B cell (primary cell): Measurements from ENCODE around the gene LIX1. TPM values are rescaled to one million over a fixed set of nuclear protein-coding genes. Genes with fewer than 3 reads are reported as not detected.

Experiments
- ATAC-seq: fragments of 200-7000 bp; cut with Tn5 transposase; one replicate; pipeline ENCODE4 v1.10.0; 2021; ENCODE audit warnings: low read depth, mild to moderate bottlenecking, moderate number of reproducible peaks, moderate library complexity
- CTCF ChIA-PET: fragments of 350-600 bp; sonication (Branson Sonifier 250); formaldehyde crosslinking; loops from one replicate; lab custom pipeline; 2021; ENCODE audit warnings: antibody characterized with exemption, inconsistent platforms; lab: Charles Lee
- POLR2A ChIA-PET: fragments of 350-600 bp; sonication (Branson Sonifier 250); formaldehyde crosslinking; loops from one replicate; lab custom pipeline; 2021; ENCODE audit warnings: antibody characterized with exemption; lab: Charles Lee
- DNase-seq: peaks from one replicate; pipeline ENCODE4 v3.0.0; 2013
- H2AFZ ChIP-seq: 2 replicates; pipeline ENCODE4 v1.6.1; 2012; ENCODE audit warnings: mild to moderate bottlenecking, low read depth, low read length; ENCODE audit not compliant: insufficient read depth, poor library complexity, severe bottlenecking
- H3K27ac ChIP-seq, 2 donors: 1 replicate in 1 of 2; 2 replicates in 1 of 2; pipeline ENCODE4 v1.5.1; 2012 to 2013; ENCODE audit warnings: low read length in 2 of 2, mild to moderate bottlenecking in 2 of 2, moderate library complexity in 1 of 2
- H3K27me3 ChIP-seq, 4 experiments: fragments of 200-600 bp in 1 of 4; sonication (generic) in 1 of 4; replicated peaks in 1 of 4; 1 replicate in 2 of 4; 2 replicates in 2 of 4; pipeline versions ENCODE4 v1.6.1 to v1.7.0; 2013 to 2016; ENCODE audit warnings: low read length in 3 of 4, mild to moderate bottlenecking in 2 of 4, mixed read lengths in 1 of 4, moderate library complexity in 1 of 4; ENCODE audit not compliant: insufficient read depth in 4 of 4, control insufficient read depth in 3 of 4; ENCODE audit errors: control extremely low read depth in 1 of 4
- H3K36me3 ChIP-seq, 2 experiments: replicated peaks in 1 of 2; 1 replicate in 1 of 2; 2 replicates in 1 of 2; pipeline versions ENCODE4 v1.6.1 to v1.7.1; 2013; ENCODE audit warnings: low read length in 1 of 2; ENCODE audit not compliant: insufficient read depth in 2 of 2, control insufficient read depth in 1 of 2; ENCODE audit errors: control extremely low read depth in 1 of 2, extremely low read depth in 1 of 2
- H3K4me1 ChIP-seq, 2 donors: fragments of 200-600 bp in 1 of 2; sonication (generic) in 1 of 2; 1 replicate in 1 of 2; 2 replicates in 1 of 2; pipeline versions ENCODE4 v1.5.1 to v1.6.1; 2013 to 2017; ENCODE audit warnings: low read length in 2 of 2; ENCODE audit not compliant: control insufficient read depth in 2 of 2, insufficient read depth in 2 of 2
- H3K4me2 ChIP-seq: replicated peaks from 2 replicates; pipeline ENCODE3; 2012; ENCODE audit warnings: mild to moderate bottlenecking, low read depth, low read length; ENCODE audit not compliant: poor library complexity, severe bottlenecking
- H3K4me3 ChIP-seq, 5 experiments: fragments of 200-600 bp in 1 of 5; sonication (generic) in 1 of 5; 1 replicate in 3 of 5; 2 replicates in 2 of 5; pipeline versions ENCODE4 v1.5.1 to v1.7.0; 2011 to 2016; ENCODE audit warnings: low read length in 4 of 5, mild to moderate bottlenecking in 4 of 5, low read depth in 2 of 5, control low read depth in 1 of 5, moderate library complexity in 1 of 5; ENCODE audit not compliant: insufficient read depth in 1 of 5; ENCODE audit errors: control extremely low read depth in 1 of 5, extremely low read depth in 1 of 5
- H3K79me2 ChIP-seq: fragments of 200-600 bp; sonication (generic); one replicate; pipeline ENCODE4 v1.6.0; 2016; ENCODE audit warnings: low read length; ENCODE audit not compliant: control insufficient read depth, insufficient read depth
- H3K9ac ChIP-seq: fragments of 200-600 bp; sonication (generic); 2 replicates; pipeline ENCODE4 v1.6.1; 2017; ENCODE audit warnings: mild to moderate bottlenecking, low read length, moderate library complexity
- H3K9me3 ChIP-seq, 3 donors: one replicate each; pipeline versions ENCODE4 v1.6.1 to v1.7.1; 2013; ENCODE audit warnings: low read length in 2 of 3; ENCODE audit not compliant: control insufficient read depth in 2 of 3, insufficient read depth in 1 of 3; ENCODE audit errors: control extremely low read depth in 1 of 3
- H4K20me1 ChIP-seq: 2 replicates; pipeline ENCODE4 v1.6.0; 2012; ENCODE audit warnings: mild to moderate bottlenecking, low read length; ENCODE audit not compliant: insufficient read depth, control insufficient read depth, poor library complexity, severe bottlenecking
- H3K27ac Mint-ChIP-seq: one replicate; pipeline ENCODE4 v1.8.0; 2021; ENCODE audit warnings: mixed read lengths
- H3K27me3 Mint-ChIP-seq: one replicate; pipeline ENCODE4 v1.8.0; 2021; ENCODE audit warnings: mixed read lengths
- H3K4me1 Mint-ChIP-seq: one replicate; pipeline ENCODE4 v1.8.0; 2021; ENCODE audit warnings: mixed read lengths
- H3K4me3 Mint-ChIP-seq: one replicate; pipeline ENCODE4 v1.8.0; 2021; ENCODE audit warnings: mixed read lengths
- H3K9me3 Mint-ChIP-seq: one replicate; pipeline ENCODE4 v1.8.0; 2022; ENCODE audit warnings: mixed read lengths; ENCODE audit not compliant: insufficient read depth
- EZH2 ChIP-seq: IDR thresholded peaks from 2 replicates; pipeline ENCODE4 v1.6.1; 2012; ENCODE audit warnings: borderline replicate concordance, low read depth, mild to moderate bottlenecking, moderate library complexity, low read length; ENCODE audit not compliant: insufficient read depth, poor library complexity, severe bottlenecking
- WGBS: methylation state at CpG from one replicate; pipeline ENCODE4 v1.1.5; 2013; ENCODE audit warnings: missing lambda C conversion rate; ENCODE audit not compliant: insufficient coverage; 5-methylcytosine and 5-hydroxymethylcytosine counted together
- intact Hi-C: fragments of 100-400 bp; cut with micrococcal nuclease; formaldehyde crosslinking; loops from one replicate; pipeline ENCODE4 v1.10.0; 2022
- polyA plus RNA-seq: library from polyadenylated mRNA; depleted of rRNA; stranded (reverse); fragments of >200 nt; gene quantifications from 2 replicates; pipeline ENCODE4 v1.2.3, GENCODE V29; 2012
- total RNA-seq, 2 donors: library from RNA; stranded (reverse); fragments of 120-200 nt in 1 of 2; gene quantifications; 1 replicate in 1 of 2; 2 replicates in 1 of 2; pipeline versions ENCODE4 v1.2.3 to v1.2.4, GENCODE V29; 2013 to 2022
- TF ChIP-seq, protein P1 (sequence below): fragments of 200-600 bp; IDR thresholded peaks from one replicate; pipeline ENCODE4 v1.8.0; 2022; ENCODE audit warnings: antibody characterized with exemption, mild to moderate bottlenecking

Gene LIX1
- total and polyA plus RNA-seq, 2 donors (not counting 1 experiment from before 2014, with no cell fraction given) = not detected

DNA sequence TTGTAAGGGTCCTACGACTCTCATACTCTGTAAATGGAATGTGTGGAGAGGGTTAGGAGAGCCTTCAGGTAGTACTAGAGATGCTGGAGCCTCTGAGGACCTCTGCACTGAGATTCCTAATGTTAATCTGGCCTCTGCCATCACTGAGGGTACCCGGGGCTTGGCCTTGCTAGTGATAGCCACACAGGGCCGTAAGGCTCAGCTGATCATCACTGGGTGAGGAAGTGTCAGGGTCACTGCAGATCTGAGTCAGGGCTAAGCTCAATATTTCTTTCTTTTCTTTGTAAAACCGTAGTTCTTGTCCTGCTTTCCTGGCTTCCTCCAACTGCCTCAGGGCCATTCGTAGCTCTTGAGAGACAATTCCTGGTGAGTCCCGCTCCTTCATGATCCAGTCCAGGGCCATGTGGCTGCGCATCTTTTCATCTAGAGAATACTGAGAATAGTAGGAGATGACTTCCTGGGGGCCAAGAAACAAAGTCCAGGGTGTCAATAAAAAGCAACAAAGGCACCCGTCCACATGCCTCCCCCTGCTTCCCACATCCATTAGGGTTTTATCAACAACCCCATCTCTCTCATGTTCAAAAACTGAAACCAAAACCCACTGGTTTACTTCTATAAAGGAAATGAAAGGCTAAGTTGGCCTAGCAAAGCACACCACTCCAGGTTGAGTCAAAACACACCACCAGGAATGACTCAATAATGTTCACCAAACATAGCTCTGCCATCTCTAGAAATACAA is 47.7 kb downstream of the LIX1 start:
- H3K4me3 ChIP-seq = no peak overlapping the region
- POLR2A ChIA-PET = no interaction called here
- H2AFZ ChIP-seq = peak overlapping the region; percentile 6
- Mint-ChIP-seq H3K27ac (no peak overlapping the region), H3K4me3 (no peak overlapping the region), H3K9me3 (no peaks in the 10 kb centered on the region), H3K27me3 (no peaks in the 10 kb centered on the region), H3K4me1 (peaks cover 6% of the 10 kb centered on the region)
- ATAC-seq (no peak), DNase-seq (no peak)
- H3K27me3 ChIP-seq = no peaks in the 10 kb centered on the region
- WGBS = 88% methylated on average over 3 of the region's 8 CpGs
- no peak overlapping the region for H3K4me2 ChIP-seq
- H3K9ac ChIP-seq = no peak overlapping the region
- intact Hi-C loops = no loop called here
- no peaks in the 10 kb centered on the region for H3K9me3 ChIP-seq
- H3K4me1 ChIP-seq = peaks cover 3 to 4% of the 10 kb centered on the region in 2 donors
- CTCF ChIA-PET = no interaction called here
- TF ChIP-seq, protein P1, sequence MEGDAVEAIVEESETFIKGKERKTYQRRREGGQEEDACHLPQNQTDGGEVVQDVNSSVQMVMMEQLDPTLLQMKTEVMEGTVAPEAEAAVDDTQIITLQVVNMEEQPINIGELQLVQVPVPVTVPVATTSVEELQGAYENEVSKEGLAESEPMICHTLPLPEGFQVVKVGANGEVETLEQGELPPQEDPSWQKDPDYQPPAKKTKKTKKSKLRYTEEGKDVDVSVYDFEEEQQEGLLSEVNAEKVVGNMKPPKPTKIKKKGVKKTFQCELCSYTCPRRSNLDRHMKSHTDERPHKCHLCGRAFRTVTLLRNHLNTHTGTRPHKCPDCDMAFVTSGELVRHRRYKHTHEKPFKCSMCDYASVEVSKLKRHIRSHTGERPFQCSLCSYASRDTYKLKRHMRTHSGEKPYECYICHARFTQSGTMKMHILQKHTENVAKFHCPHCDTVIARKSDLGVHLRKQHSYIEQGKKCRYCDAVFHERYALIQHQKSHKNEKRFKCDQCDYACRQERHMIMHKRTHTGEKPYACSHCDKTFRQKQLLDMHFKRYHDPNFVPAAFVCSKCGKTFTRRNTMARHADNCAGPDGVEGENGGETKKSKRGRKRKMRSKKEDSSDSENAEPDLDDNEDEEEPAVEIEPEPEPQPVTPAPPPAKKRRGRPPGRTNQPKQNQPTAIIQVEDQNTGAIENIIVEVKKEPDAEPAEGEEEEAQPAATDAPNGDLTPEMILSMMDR = no peak
- TF ChIP-seq EZH2 = no peak
- H4K20me1 ChIP-seq = peaks cover 10% of the 10 kb centered on the region
- peaks cover 2 to 6% of the 10 kb centered on the region in 2 experiments for H3K36me3 ChIP-seq
- H3K27ac ChIP-seq = no peak overlapping the region
- H3K79me2 ChIP-seq = no peaks in the 10 kb centered on the region

DNA sequence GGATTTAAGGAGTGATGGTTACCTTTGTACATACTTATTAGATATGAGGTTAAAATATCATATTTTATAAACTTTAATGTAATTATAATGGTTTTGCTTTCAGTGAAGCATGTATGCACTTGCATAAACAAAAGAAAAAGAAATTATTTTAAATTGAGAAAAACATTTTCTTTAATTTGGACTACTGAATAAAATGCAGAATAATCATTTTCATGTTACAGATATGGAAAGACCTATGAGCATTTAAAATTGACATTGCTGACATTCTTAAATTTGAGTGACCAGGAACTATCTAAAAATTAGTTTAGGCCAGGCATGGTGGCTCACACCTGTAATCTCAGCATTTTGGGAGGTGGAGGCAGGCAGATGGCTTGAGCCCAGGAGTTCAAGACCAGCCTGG is 49.2 kb downstream of the LIX1 start:
- Mint-ChIP-seq H3K4me1 (peaks cover 4% of the 10 kb centered on the region), H3K27me3 (no peaks in the 10 kb centered on the region), H3K27ac (no peak overlapping the region), H3K4me3 (no peak overlapping the region), H3K9me3 (no peaks in the 10 kb centered on the region)
- Histone ChIP-seq H3K27ac (no peak overlapping the region), H3K9me3 (no peaks in the 10 kb centered on the region), H3K79me2 (no peaks in the 10 kb centered on the region), H4K20me1 (peaks cover 10% of the 10 kb centered on the region), H3K36me3 (peaks cover 9 to 10% of the 10 kb centered on the region in 2 experiments), H3K9ac (no peak overlapping the region), H2AFZ (no peak overlapping the region), H3K4me3 (no peak overlapping the region), H3K27me3 (no peaks in the 10 kb centered on the region), H3K4me1 (peaks cover 3 to 4% of the 10 kb centered on the region in 2 donors), H3K4me2 (no peak overlapping the region)
- intact Hi-C loops = no loop called here
- TF ChIP-seq, protein P1 = no peak
- TF ChIP-seq EZH2 = no peak
- POLR2A ChIA-PET = no interaction called here
- CTCF ChIA-PET = interaction anchor here (0.7 kb wide), 1 partner anchor 312 kb away, joined by 5 read pairs; no protein-coding TSS in a partner anchor
- DNase-seq (no peak), ATAC-seq (no peak)
